ENCODE measurements around the gene GPR161.
"Not testable (repeated sequence)": the region's sequence is repeated elsewhere in the genome, so short reads cannot be mapped to it uniquely, and the experiment has no call there.

The GPR161 gene

GRCh38 chr1:168057921-168058320, 78.8 kb downstream of the GPR161 start:
- Histone ChIP-seq H3K27ac (no peak overlapping the region), H3K4me3 (no peak overlapping the region)
- DNase-seq (ENCODE audit: low spot score) = no peak
- TF ChIP-seq CTCF (IDR thresholded peaks at IDR 0.05) = no peak

GRCh38 chr1:168057355-168057754, 79.4 kb downstream of the GPR161 start:
- no peak overlapping the region for H3K27ac ChIP-seq
- TF ChIP-seq CTCF (IDR thresholded peaks at IDR 0.05) = no peak
- no peak for DNase-seq (ENCODE audit: low spot score)
- no peak overlapping the region for H3K4me3 ChIP-seq

- H3K4me3 ChIP-seq; H3K27ac ChIP-seq; DNase-seq (ENCODE audit: low spot score): not testable (repeated sequence)
Observed at GRCh38 chr1:168056152-168056551, 80.6 kb downstream of the GPR161 start.

- no peak overlapping the region for H3K4me3 ChIP-seq
- H3K27ac ChIP-seq = no peak overlapping the region
- no peak for DNase-seq (ENCODE audit: low spot score)
- TF ChIP-seq CTCF (IDR thresholded peaks at IDR 0.05) = no peak
Observed at GRCh38 chr1:168054117-168054516, 82.6 kb downstream of the GPR161 start.

- no peak for DNase-seq (ENCODE audit: low spot score)
- Histone ChIP-seq H3K4me3 (no peak overlapping the region), H3K27ac (no peak overlapping the region)
- no peak for TF ChIP-seq CTCF (IDR thresholded peaks at IDR 0.05)
Observed at GRCh38 chr1:168053681-168054080, 83.0 kb downstream of the GPR161 start.

GRCh38 chr1:168050880-168051279, 85.8 kb downstream of the GPR161 start:
- DNase-seq (ENCODE audit: low spot score) = no peak
- no peak overlapping the region for H3K27ac ChIP-seq
- no peak overlapping the region for H3K4me3 ChIP-seq
- no peak for TF ChIP-seq CTCF (IDR thresholded peaks at IDR 0.05)

- no peak overlapping the region for H3K4me3 ChIP-seq
- no peak for TF ChIP-seq CTCF (IDR thresholded peaks at IDR 0.05)
Observed at GRCh38 chr1:168050307-168050706, 86.4 kb downstream of the GPR161 start.

GRCh38 chr1:168045311-168045710, 91.4 kb downstream of the GPR161 start:
- no peak for TF ChIP-seq CTCF (IDR thresholded peaks at IDR 0.05)
- Histone ChIP-seq H3K27ac (no peak overlapping the region), H3K4me3 (no peak overlapping the region)
- no peak for DNase-seq (ENCODE audit: low spot score)

More at GRCh38 chr1:168050307-168050706, 86.4 kb downstream of the GPR161 start:
- no peak overlapping the region for H3K27ac ChIP-seq
- DNase-seq (ENCODE audit: low spot score) = no peak
